ENCODE data around the gene USP32.

DNA sequence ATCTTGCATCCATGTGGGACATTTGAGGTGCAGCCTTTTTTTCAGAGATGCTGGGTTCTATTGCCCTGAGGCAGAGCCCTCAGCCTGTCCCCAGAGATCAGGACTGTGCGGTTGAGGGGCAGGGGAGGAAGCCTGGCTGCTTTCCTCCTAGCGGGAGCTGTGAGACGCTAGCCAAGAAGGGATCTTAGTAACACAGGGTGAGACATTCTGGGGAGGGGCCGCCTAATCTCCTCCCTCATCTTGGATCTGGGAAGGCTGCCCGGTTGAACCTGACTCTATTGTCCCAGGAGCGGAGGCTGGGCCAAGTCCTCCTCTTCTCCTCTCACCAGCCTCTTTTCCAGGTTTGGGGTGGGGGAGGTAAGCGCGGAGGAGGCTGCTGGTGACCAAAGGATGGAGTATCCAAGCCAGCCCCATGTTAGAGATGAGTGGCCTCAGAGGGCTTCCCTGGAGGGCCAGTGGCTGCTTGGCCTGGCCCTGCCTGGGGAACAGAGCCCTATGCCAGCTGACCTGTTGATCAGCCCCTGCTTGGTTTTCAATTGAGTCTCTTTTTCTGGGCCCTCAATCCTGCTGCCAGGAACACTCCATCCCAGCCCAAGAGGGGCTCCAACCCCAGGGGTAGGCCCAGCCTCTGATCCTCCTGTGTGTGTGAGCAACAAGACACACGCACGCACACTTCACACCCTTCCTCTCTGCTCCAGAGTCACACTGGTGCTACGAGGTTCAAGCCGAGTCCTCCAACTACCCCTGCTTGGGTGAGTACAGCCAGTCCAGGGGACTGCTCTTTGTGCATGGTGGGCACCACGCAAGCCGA, 237.1 kb downstream of the USP32 start:
- TF ChIP-seq CTCF (conservative IDR thresholded peaks at IDR 0.05; ENCODE audit: low read length) (no peak), EZH2phosphoT487 (IDR thresholded peaks at IDR 0.05; ENCODE audit: borderline replicate concordance) (no peak)

Measured in Loucy (cell line).